HG02678 (cell line): ENCODE results near the gene DSN1.
"Not testable (repeated sequence)": the region's sequence is repeated elsewhere in the genome, so short reads cannot be mapped to it uniquely, and the experiment has no call there.

ENCODE experiments used
- ATAC-seq: cut with Tn5 transposase; IDR thresholded peaks from one replicate; pipeline ENCODE4 v1.9.1; 2021; ENCODE audit warnings: mild to moderate bottlenecking, moderate library complexity; ENCODE audit not compliant: unreplicated experiment

The DSN1 gene

GRCh38 chr20:36773597-36774390 is at the start of gene DSN1:
Gene DSN1 (minus strand): TSS chr20:36773763. CDS start chr20:36771458, 2,305 bp downstream.
- peak; percentile 91 for ATAC-seq

- no peak for ATAC-seq
Observed at GRCh38 chr20:36823121-36823520, 49.6 kb upstream of the DSN1 start.

GRCh38 chr20:36821964-36822437 is 48.4 kb upstream of the DSN1 start:
- no peak for ATAC-seq

- ATAC-seq = no peak
Observed at GRCh38 chr20:36820928-36821327, 47.4 kb upstream of the DSN1 start.

- ATAC-seq = no peak
Observed at GRCh38 chr20:36820073-36820472, 46.5 kb upstream of the DSN1 start.

GRCh38 chr20:36819659-36820058 is 46.1 kb upstream of the DSN1 start:
- ATAC-seq = no peak

GRCh38 chr20:36818861-36819260 is 45.3 kb upstream of the DSN1 start:
- no peak for ATAC-seq

GRCh38 chr20:36818185-36818584 is 44.6 kb upstream of the DSN1 start:
- no peak for ATAC-seq

GRCh38 chr20:36817496-36817895 is 43.9 kb upstream of the DSN1 start:
- ATAC-seq = no peak

- ATAC-seq = no peak
Observed at GRCh38 chr20:36815454-36816091, 42.0 kb upstream of the DSN1 start.

GRCh38 chr20:36812594-36813463 is 39.3 kb upstream of the DSN1 start:
- ATAC-seq = no peak

- ATAC-seq = no peak
Observed at GRCh38 chr20:36808317-36809257, 35.0 kb upstream of the DSN1 start.

- no peak for ATAC-seq
Observed at GRCh38 chr20:36806049-36806448, 32.5 kb upstream of the DSN1 start.

GRCh38 chr20:36805396-36805795 is 31.8 kb upstream of the DSN1 start:
- no peak for ATAC-seq

- no peak for ATAC-seq
Observed at GRCh38 chr20:36804425-36804824, 30.9 kb upstream of the DSN1 start.

GRCh38 chr20:36802326-36803222 is 29.0 kb upstream of the DSN1 start:
- no peak for ATAC-seq

- no peak for ATAC-seq
Observed at GRCh38 chr20:36800410-36800809, 26.8 kb upstream of the DSN1 start.

GRCh38 chr20:36799313-36799712 is 25.8 kb upstream of the DSN1 start:
- ATAC-seq = not testable (repeated sequence)

GRCh38 chr20:36796875-36797274 is 23.3 kb upstream of the DSN1 start:
- ATAC-seq = no peak
